GM23248 (cell line): ENCODE measurements around the gene SFT2D2. TPM values are rescaled to one million over a fixed set of nuclear protein-coding genes. Genes with fewer than 3 reads are reported as not detected.
A peak's percentile ranks its signal among the peaks of the same experiment; 100 is the strongest.

Source experiments
- DNase-seq: peaks from one replicate; pipeline ENCODE4 v3.0.0-alpha.2; 2015
- H2AFZ ChIP-seq: fragments of 200-600 bp; sonication (generic); 2 replicates; pipeline ENCODE4 v1.6.1; 2016; ENCODE audit warnings: antibody characterized with exemption
- H3F3A ChIP-seq: fragments of 200-600 bp; sonication (generic); 2 replicates; pipeline ENCODE4 v1.6.1; 2016; ENCODE audit warnings: mild to moderate bottlenecking, antibody characterized with exemption, mixed run types; ENCODE audit not compliant: insufficient read depth
- H3K27ac ChIP-seq: fragments of 200-600 bp; sonication (generic); 2 replicates; pipeline ENCODE4 v1.5.1; 2016; ENCODE audit warnings: mild to moderate bottlenecking
- H3K27me3 ChIP-seq: fragments of 200-600 bp; sonication (generic); replicated peaks from 2 replicates; pipeline ENCODE4 v1.6.1; 2016; ENCODE audit warnings: mild to moderate bottlenecking; ENCODE audit not compliant: insufficient read depth
- H3K36me3 ChIP-seq: fragments of 200-600 bp; sonication (generic); 2 replicates; pipeline ENCODE4 v1.6.1; 2016; ENCODE audit warnings: low read depth, mild to moderate bottlenecking
- H3K4me1 ChIP-seq: fragments of 200-600 bp; sonication (generic); 2 replicates; pipeline ENCODE4 v1.6.1; 2016; ENCODE audit warnings: mild to moderate bottlenecking; ENCODE audit not compliant: insufficient read depth
- H3K4me2 ChIP-seq: fragments of 200-600 bp; sonication (generic); one replicate; pipeline ENCODE4 v1.6.1; 2016; ENCODE audit warnings: mild to moderate bottlenecking; ENCODE audit not compliant: unreplicated experiment
- H3K4me3 ChIP-seq: fragments of 200-600 bp; sonication (generic); 2 replicates; pipeline ENCODE4 v1.5.1; 2016; ENCODE audit warnings: mild to moderate bottlenecking
- H3K79me2 ChIP-seq: fragments of 200-600 bp; sonication (generic); 2 replicates; pipeline ENCODE4 v1.6.1; 2016; ENCODE audit warnings: mild to moderate bottlenecking; ENCODE audit not compliant: insufficient read depth
- H3K9ac ChIP-seq: fragments of 200-600 bp; sonication (generic); 2 replicates; pipeline ENCODE4 v1.6.1; 2016; ENCODE audit warnings: mild to moderate bottlenecking
- H3K9me2 ChIP-seq: fragments of 200-600 bp; sonication (generic); 2 replicates; pipeline ENCODE4 v1.6.1; 2016; ENCODE audit warnings: mixed run types, mild to moderate bottlenecking, moderate library complexity; ENCODE audit not compliant: insufficient read depth
- H3K9me3 ChIP-seq: fragments of 200-600 bp; sonication (generic); one replicate; pipeline ENCODE4 v1.6.1; 2017; ENCODE audit warnings: low read depth
- H4K20me1 ChIP-seq: fragments of 200-600 bp; sonication (generic); 2 replicates; pipeline ENCODE4 v1.6.0; 2016; ENCODE audit not compliant: insufficient read depth
- EZH2 ChIP-seq: fragments of 200-600 bp; sonication (generic); IDR thresholded peaks from 2 replicates; pipeline ENCODE4 v1.6.1; 2018; ENCODE audit warnings: antibody characterized with exemption, mild to moderate bottlenecking; ENCODE audit not compliant: insufficient read depth, poor library complexity, severe bottlenecking
- EZH2phosphoT487 ChIP-seq: fragments of 200-600 bp; sonication (generic); IDR thresholded peaks from 2 replicates; pipeline ENCODE4 v1.6.1; 2018; ENCODE audit warnings: antibody characterized with exemption, moderate library complexity, mild to moderate bottlenecking, low read depth; ENCODE audit not compliant: insufficient read depth
- WGBS, 2 experiments: methylation state at CpG; one replicate each; pipeline ENCODE4 v1.1.6; 2015 to 2017; ENCODE audit warnings: low lambda C conversion rate in 2 of 2, low coverage in 1 of 2; ENCODE audit errors: missing lambda C conversion rate in 2 of 2; 5-methylcytosine and 5-hydroxymethylcytosine counted together
- in situ Hi-C: fragments of 300-500 bp; cut with MboI; formaldehyde crosslinking; loops from 2 replicates; pipeline ENCODE4 v1.15.0; 2020
- polyA plus RNA-seq: library from polyadenylated mRNA; unstranded; fragments of >200 nt; fragmentation: Nextera tagmentation; extraction: Ambion mirVana; gene quantifications from 2 replicates; pipeline ENCODE4 v1.2.1, GENCODE V29; 2016
- total RNA-seq: library from RNA; depleted of rRNA; stranded (reverse); fragments of >200 nt; shearing (Covaris generic); gene quantifications from 2 replicates; pipeline ENCODE4 v1.2.3, GENCODE V29; 2014

SFT2D2 gene
- total and polyA plus RNA-seq, 2 experiments from 2014 or later = 38.4 to 54.4 TPM

- no peak for TF ChIP-seq EZH2
- no peak for TF ChIP-seq EZH2phosphoT487
- 100% methylated on average over 1 of the region's 1 CpG for WGBS, 2 experiments
- no peak overlapping the region for H3K4me2 ChIP-seq
- H3K9ac ChIP-seq = no peak overlapping the region
- no peaks in the 10 kb centered on the region for H3K27me3 ChIP-seq
- no peak overlapping the region for H3K27ac ChIP-seq
- H3K4me1 ChIP-seq = peaks cover 16% of the 10 kb centered on the region
- no peaks in the 10 kb centered on the region for H3K36me3 ChIP-seq
- no peak overlapping the region for H2AFZ ChIP-seq
- in situ Hi-C loops = no loop called here
- no peaks in the 10 kb centered on the region for H3K79me2 ChIP-seq
- no peaks in the 10 kb centered on the region for H3K9me3 ChIP-seq
- no peak overlapping the region for H3K4me3 ChIP-seq
- H3F3A ChIP-seq = peaks cover 16% of the 10 kb centered on the region; the same call in 1 of the 2 replicates
- H3K9me2 ChIP-seq = no peaks in the 10 kb centered on the region
- no peaks in the 10 kb centered on the region for H4K20me1 ChIP-seq
- peak; percentile 50 for DNase-seq
Measured at GRCh38 chr1:168287237-168287664, 61.4 kb downstream of the SFT2D2 start.

- DNase-seq = peak; percentile 41
- Histone ChIP-seq H3F3A (peaks cover 16% of the 10 kb centered on the region; the same call in 1 of the 2 replicates), H3K27ac (no peak overlapping the region), H3K27me3 (no peaks in the 10 kb centered on the region), H3K4me2 (no peak overlapping the region), H3K4me1 (peaks cover 16% of the 10 kb centered on the region), H3K9me2 (no peaks in the 10 kb centered on the region), H2AFZ (no peak overlapping the region), H4K20me1 (no peaks in the 10 kb centered on the region), H3K9ac (no peak overlapping the region), H3K79me2 (no peaks in the 10 kb centered on the region), H3K9me3 (no peaks in the 10 kb centered on the region), H3K4me3 (no peak overlapping the region), H3K36me3 (no peaks in the 10 kb centered on the region)
- TF ChIP-seq EZH2 = no peak
- no peak for TF ChIP-seq EZH2phosphoT487
- in situ Hi-C loops = no loop called here
- 91 to 95% methylated on average over 3 of the region's 3 CpGs for WGBS, 2 experiments
Measured at GRCh38 chr1:168288311-168289052, 62.7 kb downstream of the SFT2D2 start.

GRCh38 chr1:168291222-168291837, 65.5 kb downstream of the SFT2D2 start:
- peaks cover 16% of the 10 kb centered on the region; the same call in 1 of the 2 replicates for H3F3A ChIP-seq
- no peaks in the 10 kb centered on the region for H3K9me2 ChIP-seq
- no peaks in the 10 kb centered on the region for H3K79me2 ChIP-seq
- no peak overlapping the region for H3K4me3 ChIP-seq
- no peak overlapping the region for H3K27ac ChIP-seq
- 84 to 86% methylated on average over 15 of the region's 15 CpGs for WGBS, 2 experiments
- H2AFZ ChIP-seq = no peak overlapping the region
- H3K36me3 ChIP-seq = no peaks in the 10 kb centered on the region
- H3K4me1 ChIP-seq = 0 out of 2 replicates have a peak, but pooled peaks cover 6% of the 10 kb centered on the region
- in situ Hi-C loops = no loop called here
- no peak for DNase-seq
- H3K4me2 ChIP-seq = no peak overlapping the region
- H3K9me3 ChIP-seq = no peaks in the 10 kb centered on the region
- TF ChIP-seq EZH2 = no peak
- TF ChIP-seq EZH2phosphoT487 = no peak
- H3K9ac ChIP-seq = no peak overlapping the region
- no peaks in the 10 kb centered on the region for H3K27me3 ChIP-seq
- H4K20me1 ChIP-seq = no peaks in the 10 kb centered on the region

- H3K9me3 ChIP-seq = no peaks in the 10 kb centered on the region
- H3K36me3 ChIP-seq = no peaks in the 10 kb centered on the region
- 83% methylated on average over 1 of the region's 1 CpG for WGBS, 2 experiments
- no peak overlapping the region for H3K27ac ChIP-seq
- TF ChIP-seq EZH2phosphoT487 = no peak
- no peak for TF ChIP-seq EZH2
- no peaks in the 10 kb centered on the region for H3K9me2 ChIP-seq
- no peaks in the 10 kb centered on the region for H3K4me1 ChIP-seq
- H4K20me1 ChIP-seq = no peaks in the 10 kb centered on the region
- H2AFZ ChIP-seq = no peak overlapping the region
- in situ Hi-C loops = no loop called here
- no peak for DNase-seq
- H3K9ac ChIP-seq = no peak overlapping the region
- 0 out of 2 replicates have a peak, but pooled peaks cover 6% of the 10 kb centered on the region for H3F3A ChIP-seq
- no peak overlapping the region for H3K4me3 ChIP-seq
- H3K79me2 ChIP-seq = no peaks in the 10 kb centered on the region
- no peaks in the 10 kb centered on the region for H3K27me3 ChIP-seq
- no peak overlapping the region for H3K4me2 ChIP-seq
Measured at GRCh38 chr1:168293356-168293755, 67.6 kb downstream of the SFT2D2 start.
